Dermis blood vessel endothelial cell (primary cell): ENCODE results near the gene LTA4H. TPM values are rescaled to one million over a fixed set of nuclear protein-coding genes. Genes with fewer than 3 reads are reported as not detected.
"Not testable (repeated sequence)": the region's sequence is repeated elsewhere in the genome, so short reads cannot be mapped to it uniquely, and the experiment has no call there.

ENCODE experiments used
- DNase-seq: peaks from one replicate; pipeline ENCODE4 v3.0.0; 2010
- total RNA-seq: library from RNA; depleted of rRNA; stranded (reverse); fragments of >200 nt; gene quantifications from 2 replicates; pipeline ENCODE4 v1.2.3, GENCODE V29; 2014

LTA4H gene
- total RNA-seq, 1 donor from 2014 or later: 137 TPM

DNA sequence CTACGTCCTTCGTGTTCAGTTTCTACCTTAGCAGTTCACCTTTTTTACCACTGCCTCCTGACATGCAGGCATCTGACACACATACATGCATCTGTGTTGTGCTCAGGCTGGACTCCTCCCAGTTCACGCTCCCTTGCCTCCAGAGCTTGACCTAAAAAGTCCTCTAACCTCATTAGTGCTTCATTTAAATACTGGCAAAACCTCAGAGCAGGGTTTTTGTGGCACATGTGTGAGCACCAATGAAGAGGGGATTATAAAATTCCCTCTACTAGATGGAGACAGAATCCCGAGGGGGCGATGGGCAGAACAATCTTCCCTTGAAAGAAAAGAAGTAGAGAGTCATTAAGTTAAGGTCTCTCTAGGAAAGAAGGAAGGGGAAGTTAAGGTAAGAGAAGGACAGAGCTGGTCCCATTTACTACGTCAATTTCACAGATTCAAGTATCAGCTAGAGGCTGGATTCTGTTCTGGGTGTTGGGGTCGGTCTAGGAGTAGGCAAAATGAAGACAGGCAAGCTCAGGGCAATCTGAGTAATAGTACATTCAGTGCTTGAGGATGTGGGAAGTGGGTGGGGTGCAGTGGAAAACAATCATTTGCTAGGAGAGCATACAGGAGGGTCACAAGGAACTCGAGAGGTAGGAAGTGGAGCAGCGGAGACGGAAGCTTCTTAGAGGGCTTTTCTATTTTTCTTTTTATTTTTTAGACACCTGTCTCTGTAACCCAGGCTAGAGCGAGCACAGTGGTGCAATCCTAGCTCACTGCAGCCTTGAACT is 46.7 kb downstream of the LTA4H start:
- DNase-seq: no peak

DNA sequence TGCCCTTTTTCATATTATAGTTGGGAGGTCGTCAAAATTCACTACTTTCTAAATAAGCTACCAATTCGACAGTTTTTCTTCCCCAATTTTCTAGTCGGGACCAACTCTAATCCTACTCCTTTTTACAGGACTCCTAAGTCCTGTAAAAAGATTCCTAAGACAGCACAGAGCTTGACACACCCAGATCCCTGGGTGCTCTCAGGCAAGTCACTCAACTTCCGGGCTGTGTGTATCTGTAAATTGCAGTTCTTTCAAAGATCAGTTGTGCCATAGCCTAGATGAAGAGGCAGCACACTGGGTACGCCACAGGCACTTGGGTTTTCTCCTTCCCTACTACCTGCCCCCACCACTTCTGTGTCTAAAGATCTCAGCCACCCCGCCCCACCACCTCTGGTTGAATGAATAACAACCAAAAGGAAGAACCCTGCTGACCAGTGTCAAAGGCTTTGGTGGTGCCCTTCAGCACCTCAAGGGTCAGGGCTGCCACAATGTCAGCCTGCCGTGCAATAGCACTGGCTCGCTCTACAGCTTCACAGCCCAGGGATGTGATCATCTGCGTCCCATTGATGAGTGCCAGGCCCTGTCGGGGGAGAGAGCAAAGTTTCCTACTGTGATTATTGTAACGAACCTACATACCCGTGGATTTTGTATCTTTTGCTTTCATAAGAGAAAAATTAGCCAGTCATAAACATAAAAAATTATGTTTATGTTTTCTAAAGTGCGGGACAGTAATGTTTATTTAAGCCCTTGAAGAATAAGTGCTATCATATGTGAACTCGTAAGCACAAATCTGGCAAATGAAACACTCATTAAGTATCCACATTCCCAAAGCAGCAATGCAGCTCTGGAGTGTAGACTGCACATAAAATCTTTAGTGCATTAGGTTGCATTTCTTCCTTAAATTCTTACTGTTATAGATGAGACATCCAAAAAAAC is 48.5 kb downstream of the LTA4H start:
- no peak for DNase-seq

DNA sequence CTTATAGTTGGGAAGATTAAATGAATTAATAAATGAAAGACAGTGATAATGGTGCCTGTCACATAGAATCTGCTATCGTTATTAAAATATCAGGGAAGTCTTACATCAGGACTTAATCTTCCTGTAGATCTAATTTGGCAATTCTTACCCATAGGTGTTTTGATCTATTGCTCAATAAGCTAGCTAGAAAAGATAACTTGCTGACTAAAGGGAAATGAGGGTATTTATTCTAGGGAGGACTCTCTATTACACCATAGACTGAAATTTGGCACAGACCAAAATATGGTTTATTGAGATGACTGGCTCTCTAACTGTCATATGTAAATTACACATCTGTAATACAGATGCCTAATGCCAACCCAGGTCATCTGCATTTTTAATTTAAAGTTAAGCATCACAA is 50.7 kb downstream of the LTA4H start:
- DNase-seq: no peak

DNA sequence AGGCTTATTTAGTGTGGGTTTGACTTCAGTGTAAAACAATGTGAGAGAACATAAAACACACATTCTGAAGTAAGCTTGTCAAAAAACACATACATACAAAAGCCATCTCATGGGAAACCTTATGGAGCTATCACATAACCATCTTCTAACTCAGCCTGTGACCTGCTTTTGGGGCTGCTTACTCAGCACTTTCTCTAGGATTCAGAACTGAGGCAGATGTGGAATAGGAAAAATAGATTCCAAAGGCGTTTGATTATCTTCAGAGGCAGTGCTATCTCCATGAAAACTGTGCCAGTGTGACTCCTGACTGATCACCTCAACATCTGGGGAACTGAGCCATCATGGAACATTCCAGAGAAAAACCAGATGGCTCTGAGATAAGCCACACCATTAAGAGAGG is 52.8 kb downstream of the LTA4H start:
- no peak for DNase-seq

DNA sequence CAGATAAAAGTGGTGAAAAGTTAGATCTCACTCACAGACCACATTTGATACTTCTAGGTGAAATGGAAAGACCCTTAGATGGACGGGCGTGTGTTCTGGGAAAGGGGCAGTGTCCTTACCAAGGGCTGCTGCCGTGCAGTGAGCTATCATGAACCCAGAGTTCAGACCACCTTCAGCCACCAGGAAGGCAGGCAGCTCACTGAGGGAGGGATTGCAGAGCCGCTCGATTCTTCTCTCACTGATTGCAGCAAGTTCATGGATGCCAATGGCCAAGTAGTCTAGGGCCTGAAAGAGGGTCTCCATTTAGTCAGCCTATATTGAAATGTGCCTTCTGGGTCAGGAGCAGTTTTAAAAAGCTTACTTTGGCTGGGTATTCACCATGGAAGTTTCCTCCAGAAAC is 55.0 kb downstream of the LTA4H start:
- no peak for DNase-seq

DNA sequence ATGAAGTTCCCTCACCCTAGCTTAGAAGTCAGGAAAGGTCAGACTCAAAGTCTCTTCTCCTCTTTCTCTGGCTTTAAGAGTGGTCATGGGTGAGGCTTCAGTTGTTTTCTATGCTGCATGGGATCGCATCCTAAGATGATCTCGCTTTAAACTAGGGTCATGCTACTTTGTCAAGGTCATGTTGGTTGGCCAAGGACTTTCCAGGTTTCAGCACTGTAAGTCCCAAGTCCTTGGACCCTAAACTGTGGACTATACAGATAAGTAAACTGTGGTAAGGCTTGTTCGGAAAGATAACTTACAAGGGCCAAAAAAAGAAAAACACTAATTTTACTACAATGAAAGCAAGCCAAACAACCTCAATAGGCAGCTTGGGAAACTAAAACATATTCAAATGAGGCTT is 56.6 kb downstream of the LTA4H start:
- no peak for DNase-seq

DNA sequence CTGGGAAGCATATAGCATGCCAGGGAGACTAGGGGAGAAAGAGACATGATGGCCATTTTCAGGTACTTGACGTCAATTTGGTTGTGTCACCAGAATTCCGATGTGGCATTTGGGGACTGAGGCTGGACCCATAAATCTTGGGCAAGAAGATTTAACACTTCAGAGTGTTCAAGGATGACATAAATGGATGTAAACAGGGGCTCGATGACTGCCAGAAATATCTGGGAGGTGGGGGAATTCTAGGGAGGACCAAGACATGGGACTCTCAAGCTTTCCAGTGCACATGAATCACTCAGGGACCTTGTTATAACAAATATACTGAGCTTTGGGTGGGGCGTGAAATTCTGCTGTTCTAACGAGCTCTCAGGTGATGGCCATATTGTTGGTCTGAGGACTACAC is 57.0 kb downstream of the LTA4H start:
- no peak for DNase-seq

DNA sequence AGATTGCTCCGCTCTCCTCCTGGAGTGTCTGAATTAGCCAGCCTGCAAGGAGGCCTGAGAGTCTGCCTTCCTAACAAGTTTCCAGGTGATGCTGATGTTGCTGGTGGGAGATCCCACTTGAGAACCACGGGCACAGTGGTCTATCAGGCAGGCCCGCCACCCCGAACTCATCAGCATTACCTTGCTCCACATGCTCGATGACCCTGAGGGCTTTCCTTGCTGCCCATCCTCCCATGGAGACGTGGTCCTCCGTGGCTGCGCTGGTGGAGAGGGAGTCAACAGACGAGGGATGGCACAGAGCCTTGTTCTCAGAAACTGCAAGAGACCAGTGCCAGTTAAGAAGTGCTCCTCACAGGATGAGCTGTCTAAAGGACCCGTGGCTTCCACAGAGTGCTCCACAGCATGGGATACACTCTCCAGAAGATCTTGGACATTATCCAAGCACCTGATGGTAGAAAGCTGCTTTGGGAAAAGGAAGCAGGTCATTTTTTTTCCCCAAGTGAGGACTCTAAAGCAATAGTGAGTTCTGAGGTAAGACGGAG is 57.6 kb downstream of the LTA4H start:
- DNase-seq: no peak

DNA sequence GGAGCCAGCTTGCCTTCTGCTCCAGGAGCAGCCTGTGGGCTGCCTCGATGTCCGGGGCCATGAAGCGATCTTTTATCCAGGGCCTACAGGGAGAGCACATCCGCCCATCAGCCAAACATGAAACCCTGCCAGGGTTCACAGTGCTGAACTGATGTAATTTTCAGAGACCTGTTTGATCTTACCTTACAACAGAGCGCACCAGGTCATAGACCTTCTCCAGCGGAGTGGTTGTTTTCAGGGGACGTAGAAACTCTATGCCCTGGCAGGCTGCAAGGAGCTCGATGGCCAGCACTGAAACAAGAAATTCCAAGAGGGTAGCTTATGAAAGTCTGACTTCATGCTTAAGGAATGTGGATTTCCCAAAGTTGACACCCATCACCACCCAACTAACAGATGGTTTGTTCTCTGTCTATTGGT is 59.0 kb downstream of the LTA4H start:
- DNase-seq: no peak

DNA sequence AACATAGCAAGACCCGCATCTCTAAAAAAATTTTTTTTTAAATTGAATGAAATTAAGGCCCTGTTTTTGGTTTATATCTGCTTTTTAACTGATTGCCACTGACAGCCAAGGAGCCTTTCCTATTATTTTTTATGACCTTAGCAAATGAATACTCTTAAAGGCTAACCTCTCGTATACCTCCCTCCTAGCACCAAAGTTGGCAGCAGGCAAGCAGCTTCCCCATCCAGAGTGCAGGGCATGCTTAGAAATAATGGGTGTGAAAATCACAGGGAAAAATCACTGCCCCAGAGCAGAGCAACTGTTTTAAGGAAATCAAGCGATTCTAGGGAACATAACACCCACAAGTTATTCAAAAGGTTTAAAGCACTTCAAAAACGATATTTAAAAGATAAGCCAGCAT is 59.9 kb downstream of the LTA4H start:
- DNase-seq: no peak

DNA sequence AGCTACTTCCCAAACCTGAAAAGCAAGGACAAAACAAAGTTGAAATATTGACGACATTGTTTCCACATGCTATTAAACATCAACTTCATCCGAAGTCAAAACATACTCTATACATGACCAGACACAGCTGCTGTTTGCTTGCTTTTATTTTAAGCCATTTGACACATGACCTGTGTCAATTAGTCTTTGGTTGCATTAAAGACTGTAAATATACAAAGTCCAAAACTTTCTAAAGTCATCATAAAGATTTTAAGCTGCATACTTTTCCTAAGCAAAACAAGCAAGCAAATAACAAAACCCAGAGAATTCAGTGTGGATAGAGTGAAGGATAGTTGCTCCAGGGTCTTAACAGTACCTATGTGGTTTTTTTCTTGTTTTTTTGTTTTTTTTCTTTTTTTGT is 61.0 kb downstream of the LTA4H start:
- no peak for DNase-seq

DNA sequence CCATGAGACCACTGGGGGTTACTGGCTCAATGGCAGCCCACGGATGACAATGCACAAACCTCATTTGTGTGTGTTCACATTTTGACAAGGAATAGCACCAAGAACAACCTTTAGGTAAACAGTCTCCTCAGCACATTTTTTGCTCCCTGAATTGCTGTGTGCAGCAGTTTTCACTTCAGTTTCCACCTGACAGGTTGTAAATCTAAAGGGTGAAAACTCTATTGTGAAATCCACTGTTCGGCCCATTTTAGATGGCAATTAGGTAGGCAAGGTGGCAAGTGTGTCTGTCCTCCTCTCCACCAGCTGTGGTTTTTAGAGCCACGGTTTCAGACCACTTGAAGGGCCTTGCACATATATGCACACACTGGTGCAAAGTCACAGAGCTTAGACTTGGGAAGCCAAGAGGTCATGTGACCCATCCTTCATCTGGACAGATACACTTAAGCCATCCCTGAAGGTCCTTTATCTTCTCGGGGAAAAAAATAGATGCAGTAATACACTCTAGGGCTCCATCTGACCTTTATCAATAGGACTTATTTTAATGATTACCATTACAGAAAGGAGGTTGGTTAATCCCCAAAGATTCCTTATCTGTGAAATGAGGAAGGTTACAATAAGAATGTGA is 62.4 kb downstream of the LTA4H start:
- DNase-seq: no peak

DNA sequence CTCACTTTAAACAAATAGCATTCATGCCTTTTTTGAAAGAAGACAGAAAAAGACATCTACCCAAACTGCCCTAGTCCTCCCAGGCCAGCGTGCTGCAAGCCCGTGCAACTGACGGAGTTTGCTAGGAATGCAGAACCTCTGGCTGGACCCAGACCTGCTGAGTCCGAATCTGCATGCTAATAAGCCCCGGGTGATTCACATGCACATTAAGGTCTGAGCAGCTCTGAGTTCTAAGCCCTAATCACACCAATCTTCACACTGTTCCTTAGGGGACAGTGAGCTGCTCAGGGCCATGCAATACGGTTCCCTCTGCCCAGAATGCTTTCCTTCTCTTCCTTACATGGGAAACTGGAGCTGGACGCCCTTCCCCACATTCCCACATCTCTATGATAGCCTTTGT is 64.5 kb downstream of the LTA4H start:
- no peak for DNase-seq

DNA sequence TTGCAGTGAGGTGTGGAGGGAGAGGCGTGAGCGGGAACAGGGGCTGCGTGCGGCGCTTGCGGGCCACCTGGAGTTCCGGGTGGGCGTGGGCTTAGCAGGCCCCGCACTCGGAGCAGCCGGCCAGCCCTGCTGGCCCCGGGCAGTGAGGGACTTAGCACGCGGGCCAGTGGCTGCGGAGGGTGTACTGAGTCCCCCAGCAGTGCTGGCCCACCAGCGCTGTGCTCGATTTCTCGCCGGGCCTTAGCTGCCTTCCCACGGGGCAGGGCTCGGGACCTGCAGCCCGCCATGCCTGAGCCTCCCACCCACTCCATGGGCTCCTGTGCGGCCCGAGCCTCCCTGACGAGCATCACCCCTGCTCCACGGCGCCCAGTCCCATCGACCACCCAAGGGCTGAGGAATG is 66.3 kb downstream of the LTA4H start:
- DNase-seq: not testable (repeated sequence)

DNA sequence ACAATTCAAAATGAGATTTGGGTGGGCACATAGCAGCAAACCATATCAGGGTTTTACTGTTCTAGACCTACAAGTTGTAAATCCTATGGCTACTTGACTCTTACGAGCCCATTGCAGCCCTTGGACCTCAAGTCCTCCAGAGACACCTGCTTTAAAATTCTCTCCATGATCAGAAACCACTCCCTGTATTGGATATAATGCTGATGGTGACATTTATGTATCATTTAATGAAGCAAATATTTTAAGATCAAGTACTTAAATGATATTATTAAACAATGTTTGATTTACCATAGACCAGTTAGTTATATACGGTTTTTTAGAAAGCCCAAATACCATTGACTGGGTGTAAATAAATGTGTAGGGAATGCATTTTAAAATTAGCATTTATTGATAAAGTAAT is 68.1 kb downstream of the LTA4H start:
- no peak for DNase-seq

DNA sequence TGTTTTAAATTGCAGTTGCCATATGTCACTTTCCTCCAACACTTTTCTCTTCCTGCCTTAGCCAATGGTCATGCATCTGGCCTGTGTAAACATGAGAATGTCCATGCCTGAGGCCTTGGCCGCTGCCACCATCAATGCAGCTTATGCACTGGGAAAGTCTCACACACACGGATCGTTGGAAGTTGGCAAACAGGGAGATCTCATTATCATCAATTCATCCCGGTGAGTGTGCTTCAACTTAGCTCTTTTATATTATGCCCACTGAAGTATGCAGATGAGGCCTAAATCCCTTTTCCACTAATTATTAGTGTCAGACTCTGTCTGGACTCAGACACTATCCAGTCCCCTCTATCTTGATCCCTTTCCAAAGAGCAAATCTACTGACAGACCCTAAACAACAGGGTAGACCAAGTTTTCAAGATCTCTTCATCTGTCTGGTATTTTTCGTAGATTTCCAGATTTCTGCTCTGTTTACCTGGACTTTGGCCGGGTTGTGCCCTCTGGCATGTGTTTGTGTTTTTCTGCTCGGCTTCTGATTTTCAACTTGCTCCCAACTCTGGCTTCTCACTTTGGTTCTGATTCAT is 69.0 kb downstream of the LTA4H start:
- DNase-seq: no peak

DNA sequence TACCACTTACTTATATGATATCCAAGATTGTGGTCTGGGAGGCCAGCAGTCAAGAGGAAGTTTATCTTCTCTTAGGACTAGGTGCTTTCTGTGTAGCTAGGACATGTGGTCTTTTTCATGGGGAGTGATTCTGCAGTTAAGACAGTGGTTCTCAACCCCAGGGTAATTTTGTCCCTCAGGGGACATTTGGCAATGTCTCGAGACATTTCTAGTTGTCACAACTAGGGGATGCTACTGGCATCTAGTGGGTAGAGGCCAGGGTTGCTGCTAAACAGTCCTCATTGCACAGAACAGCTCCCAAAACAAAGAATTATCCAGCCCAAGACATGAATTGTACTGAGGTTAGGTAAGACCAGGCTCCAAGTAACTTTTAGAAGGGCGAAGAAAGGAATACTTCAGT is 72.3 kb downstream of the LTA4H start:
- DNase-seq: peak; percentile 10

DNA sequence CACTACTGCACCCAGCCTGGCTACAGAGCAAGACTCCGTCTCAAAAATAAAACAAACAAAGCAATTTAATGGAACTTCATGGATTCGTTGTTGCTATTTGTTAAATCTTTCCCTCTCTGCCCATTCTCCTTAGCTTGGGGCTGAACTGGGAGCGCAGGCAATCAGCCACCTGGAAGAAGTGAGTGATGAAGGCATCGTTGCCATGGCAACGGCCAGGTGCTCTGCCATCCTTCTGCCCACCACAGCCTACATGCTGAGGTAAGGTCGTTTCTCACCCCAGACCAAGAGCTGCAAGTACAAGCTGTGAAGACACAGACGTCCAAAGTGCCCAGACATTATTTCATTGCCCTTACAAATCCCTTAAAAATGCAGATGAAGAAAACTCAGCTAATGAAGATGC is 73.2 kb downstream of the LTA4H start:
- no peak for DNase-seq

DNA sequence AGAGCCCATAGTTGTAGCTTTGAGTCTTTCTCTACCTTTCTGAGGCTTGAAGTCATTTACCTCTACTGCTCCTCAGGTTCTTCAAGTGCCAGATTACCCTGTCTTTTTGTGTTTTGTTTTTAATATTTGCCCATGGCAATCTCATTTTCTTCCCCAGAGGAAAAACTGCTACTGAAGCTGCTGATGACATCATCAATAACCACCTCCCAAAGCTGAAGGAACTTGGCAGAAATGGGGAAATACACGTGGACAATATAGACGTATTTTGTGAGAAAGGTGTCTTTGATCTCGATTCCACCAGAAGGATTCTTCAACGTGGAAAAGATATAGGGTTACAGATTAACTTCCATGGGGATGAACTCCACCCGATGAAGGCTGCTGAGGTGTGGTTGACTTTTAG is 75.1 kb downstream of the LTA4H start:
- DNase-seq: no peak

DNA sequence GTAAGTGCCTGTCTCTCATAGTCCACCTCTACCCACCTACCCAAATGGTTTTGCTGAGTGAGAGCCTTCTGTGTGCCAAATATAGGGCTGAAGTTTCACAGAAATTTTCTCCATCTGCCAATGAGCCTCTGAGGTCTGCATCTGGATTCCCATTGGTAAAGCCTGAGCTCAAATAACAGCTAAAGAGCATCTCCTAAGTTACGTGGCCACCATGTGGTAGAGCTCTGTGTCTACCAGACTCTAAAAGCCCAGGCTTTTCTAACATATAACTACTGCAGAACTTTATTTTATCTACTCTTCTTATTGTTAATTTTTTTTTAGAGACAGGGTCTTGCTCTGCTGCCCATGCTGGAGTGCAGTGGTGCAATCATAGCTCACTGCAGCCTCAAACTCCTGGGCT is 76.3 kb downstream of the LTA4H start:
- peak; percentile 31 for DNase-seq

DNA sequence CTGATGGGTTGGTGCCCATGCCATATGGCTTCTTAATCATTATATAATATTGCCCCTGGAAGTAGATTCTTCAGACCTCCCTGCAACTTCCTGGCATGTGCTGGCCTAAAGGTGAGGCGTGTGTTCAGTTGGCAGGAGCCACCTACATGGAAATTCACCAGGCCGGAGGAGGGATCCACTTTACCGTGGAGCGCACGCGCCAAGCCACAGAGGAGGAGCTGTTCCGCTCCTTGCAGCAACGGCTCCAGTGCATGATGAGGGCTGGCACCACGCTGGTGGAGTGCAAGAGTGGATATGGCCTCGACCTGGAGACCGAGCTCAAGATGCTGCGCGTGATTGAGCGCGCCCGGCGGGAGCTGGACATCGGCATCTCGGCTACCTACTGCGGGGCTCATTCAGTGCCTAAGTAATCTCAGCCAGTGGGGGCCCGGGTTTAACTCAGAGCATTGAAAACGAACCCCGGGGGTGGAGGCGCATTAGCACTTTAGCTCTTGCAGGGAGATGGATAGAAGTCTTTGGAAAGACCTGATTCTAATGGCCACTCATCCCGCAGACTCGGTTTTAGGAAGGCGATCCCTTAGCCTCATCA is 78.7 kb downstream of the LTA4H start:
- no peak for DNase-seq

DNA sequence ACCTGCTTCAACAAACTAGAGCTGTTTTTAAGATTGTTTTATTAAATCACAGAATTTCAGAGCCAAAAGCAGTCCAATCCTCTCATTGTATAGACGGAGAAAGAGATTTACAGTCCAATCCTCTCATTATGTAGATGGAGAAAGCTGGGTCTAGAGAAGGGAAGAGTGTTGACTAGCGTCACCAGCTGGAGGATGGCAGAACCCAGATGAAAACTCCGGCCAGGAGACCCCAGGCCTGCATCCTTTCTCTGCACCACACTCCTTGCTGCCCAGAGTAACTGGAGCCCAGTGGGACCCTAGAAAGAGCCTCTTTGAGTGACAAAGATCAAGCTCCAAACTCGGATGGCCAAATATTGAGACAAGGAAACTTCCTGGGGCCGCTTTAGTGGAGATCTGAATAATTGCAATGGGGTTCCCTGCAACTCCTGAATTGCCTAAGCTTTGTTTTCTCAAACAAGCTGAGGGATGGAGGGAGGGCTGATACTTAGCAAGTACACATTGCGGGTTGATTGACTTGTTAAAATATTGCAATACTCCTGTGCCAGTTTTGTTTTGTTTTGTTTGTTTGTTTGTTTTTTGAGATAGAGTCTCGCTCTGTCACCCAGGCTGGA is 79.7 kb downstream of the LTA4H start:
- DNase-seq: no peak
